ENCODE data around the gene SMIM5. TPM values are rescaled to one million over a fixed set of nuclear protein-coding genes. Genes with fewer than 3 reads are reported as not detected.

Gene SMIM5
- total RNA-seq, 1 experiment from 2014 or later, result 0.24 TPM

DNA sequence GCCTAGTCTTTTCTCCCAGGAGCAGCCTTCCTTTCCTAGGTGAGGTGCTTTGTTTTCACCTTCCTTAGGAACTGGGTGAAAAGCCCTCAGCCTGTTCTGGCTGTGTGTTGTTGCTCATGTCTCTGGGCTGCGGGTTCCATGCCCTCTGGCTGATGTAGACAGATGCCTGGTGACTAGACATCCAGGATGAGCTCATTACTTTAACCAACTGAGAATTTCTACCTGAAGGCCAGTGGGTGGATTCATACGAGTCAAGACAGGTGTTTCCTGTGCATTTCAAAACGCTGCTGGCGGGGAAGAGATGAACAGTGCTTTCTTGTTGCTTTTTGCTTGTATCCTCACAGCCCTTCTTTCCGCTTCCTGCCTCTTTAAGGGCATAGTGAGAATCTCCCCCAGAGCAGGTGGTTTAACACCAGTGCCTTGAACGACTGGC, 56.2 kb downstream of the SMIM5 start:
- Histone ChIP-seq H2BK12ac (ENCODE audit: insufficient read length, low read depth, low read length) (no peak overlapping the region), H4K5ac (ENCODE audit: insufficient read length, low read depth, low read length) (no peak overlapping the region), H2BK20ac (ENCODE audit: low read depth, low read length, poor library complexity, severe bottlenecking) (no peak overlapping the region), H3K79me1 (ENCODE audit: insufficient read depth, low read depth, low read length, poor library complexity, severe bottlenecking) (no peaks in the 10 kb centered on the region), H3K18ac (ENCODE audit: insufficient read length, low read depth, low read length) (no peak overlapping the region), H3K4me2 (ENCODE audit: insufficient read depth, insufficient read length, low read length) (no peak overlapping the region), H3K56ac (ENCODE audit: insufficient read length, low read depth, low read length) (no peak overlapping the region), H4K20me1 (ENCODE audit: control insufficient read depth, insufficient read depth, insufficient read length) (no peaks in the 10 kb centered on the region), H3K4ac (ENCODE audit: low read depth, low read length) (no peak overlapping the region), H2AFZ (ENCODE audit: low read length) (no peak overlapping the region), H3K9me3 (ENCODE audit: control insufficient read depth, low read depth, low read length) (no peaks in the 10 kb centered on the region), H3K14ac (ENCODE audit: insufficient read depth, low read length) (no peak overlapping the region), H2BK15ac (ENCODE audit: low read depth, low read length) (no peak overlapping the region), H3K27ac (ENCODE audit: insufficient read length, low read depth, low read length) (no peak overlapping the region), H3K79me2 (ENCODE audit: insufficient read depth, low read length) (no peaks in the 10 kb centered on the region; the same call in 1 of the 2 replicates), H2BK5ac (ENCODE audit: insufficient read length, low read length) (no peak overlapping the region), H3K23me2 (ENCODE audit: insufficient read length, low read depth, low read length, poor library complexity, severe bottlenecking) (no peaks in the 10 kb centered on the region), H3K23ac (ENCODE audit: insufficient read length, low read depth, low read length) (no peak overlapping the region), H2BK120ac (ENCODE audit: low read depth, low read length, poor library complexity, severe bottlenecking) (no peak overlapping the region), H3K4me1 (ENCODE audit: insufficient read depth, low read length) (no peaks in the 10 kb centered on the region), H2AK5ac (ENCODE audit: insufficient read length, low read length) (no peak overlapping the region), H3K27me3 (ENCODE audit: insufficient read depth, low read length) (no peaks in the 10 kb centered on the region), H3K9ac (ENCODE audit: extremely low read depth, insufficient read length, low read length) (no peak overlapping the region), H3T11ph (ENCODE audit: low read length) (no peak overlapping the region), H4K8ac (replicated peaks; ENCODE audit: insufficient read length, low read depth, low read length) (no peak overlapping the region), H4K91ac (ENCODE audit: insufficient read length, low read depth, low read length) (no peak overlapping the region)
- peaks cover 30 to 44% of the 10 kb centered on the region in 2 experiments for H3K4me1 Mint-ChIP-seq
- no peaks in the 10 kb centered on the region for H3K9me3 Mint-ChIP-seq
- no peak for DNase-seq
- H3K36me3 Mint-ChIP-seq (ENCODE audit: insufficient read depth in 1 of 3, low read depth in 3 of 3), result peaks cover under 1 to 12% (median 8%) of the 10 kb centered on the region in 3 experiments; a peak in 5 of 7 replicates
- no peaks in the 10 kb centered on the region for H3K27me3 Mint-ChIP-seq (ENCODE audit: low read depth)
- TF ChIP-seq, protein P1, sequence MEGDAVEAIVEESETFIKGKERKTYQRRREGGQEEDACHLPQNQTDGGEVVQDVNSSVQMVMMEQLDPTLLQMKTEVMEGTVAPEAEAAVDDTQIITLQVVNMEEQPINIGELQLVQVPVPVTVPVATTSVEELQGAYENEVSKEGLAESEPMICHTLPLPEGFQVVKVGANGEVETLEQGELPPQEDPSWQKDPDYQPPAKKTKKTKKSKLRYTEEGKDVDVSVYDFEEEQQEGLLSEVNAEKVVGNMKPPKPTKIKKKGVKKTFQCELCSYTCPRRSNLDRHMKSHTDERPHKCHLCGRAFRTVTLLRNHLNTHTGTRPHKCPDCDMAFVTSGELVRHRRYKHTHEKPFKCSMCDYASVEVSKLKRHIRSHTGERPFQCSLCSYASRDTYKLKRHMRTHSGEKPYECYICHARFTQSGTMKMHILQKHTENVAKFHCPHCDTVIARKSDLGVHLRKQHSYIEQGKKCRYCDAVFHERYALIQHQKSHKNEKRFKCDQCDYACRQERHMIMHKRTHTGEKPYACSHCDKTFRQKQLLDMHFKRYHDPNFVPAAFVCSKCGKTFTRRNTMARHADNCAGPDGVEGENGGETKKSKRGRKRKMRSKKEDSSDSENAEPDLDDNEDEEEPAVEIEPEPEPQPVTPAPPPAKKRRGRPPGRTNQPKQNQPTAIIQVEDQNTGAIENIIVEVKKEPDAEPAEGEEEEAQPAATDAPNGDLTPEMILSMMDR (conservative IDR thresholded peaks at IDR 0.05), result no peak
- H3K4me3 Mint-ChIP-seq, result no peak overlapping the region
- WGBS (ENCODE audit: extremely low coverage, insufficient read length, low lambda C conversion rate), result no CpG with 5 or more reads among the region's 6 CpGs
- H3K27ac Mint-ChIP-seq, result peak overlapping the region in 2 of 3 experiments; percentile 44 to 91; a peak in 3 of 7 replicates

Other genes starting within 250 kb of the SMIM5 start
- gene GRB2, start 227.8 kb upstream of the SMIM5 start, total RNA-seq (2021), result 87.7 and 91.7 TPM in 2 replicates
- 61.4 and 67.9 TPM in 2 replicates for gene TMEM94, start 176.8 kb upstream of the SMIM5 start, total RNA-seq (2021)
- 35.2 and 37.0 TPM in 2 replicates for gene CASKIN2, start 117.9 kb upstream of the SMIM5 start, total RNA-seq (2021)
- 44.5 and 45.5 TPM in 2 replicates for gene TSEN54, start 116.9 kb upstream of the SMIM5 start, total RNA-seq (2021)
- gene LLGL2, start 107.7 kb upstream of the SMIM5 start, total RNA-seq (2021), result 85.9 and 90.4 TPM in 2 replicates
- 35.3 and 41.9 TPM in 2 replicates for gene MYO15B, start 45.6 kb upstream of the SMIM5 start, total RNA-seq (2021)
- gene RECQL5, start 33.7 kb downstream of the SMIM5 start, total RNA-seq (2021), result 40.0 and 40.1 TPM in 2 replicates
- 82.6 and 89.7 TPM in 2 replicates for gene SAP30BP, start 33.9 kb downstream of the SMIM5 start, total RNA-seq (2021)
- gene ITGB4, start 88.0 kb downstream of the SMIM5 start, total RNA-seq (2021), result 3.9 and 5.3 TPM in 2 replicates
- 36.7 and 38.4 TPM in 2 replicates for gene GALK1, start 131.8 kb downstream of the SMIM5 start, total RNA-seq (2021)
- gene UNK, start 151.4 kb downstream of the SMIM5 start, total RNA-seq (2021), result 35.6 and 36.4 TPM in 2 replicates
- gene UNC13D, start 211.0 kb downstream of the SMIM5 start, total RNA-seq (2021), result 6.3 and 6.8 TPM in 2 replicates
- 59.2 and 63.2 TPM in 2 replicates for gene WBP2, start 221.9 kb downstream of the SMIM5 start, total RNA-seq (2021)
- 5.5 and 6.9 TPM in 2 replicates for gene TRIM47, start 245.1 kb downstream of the SMIM5 start, total RNA-seq (2021)

Data from H9 (cell line).